Measurements from ENCODE around the gene ANKRD13A.

- no peak for TF ChIP-seq CTCF (IDR thresholded peaks at IDR 0.05; ENCODE audit: insufficient read depth, low read depth, low read length)
- TF ChIP-seq EZH2 (IDR thresholded peaks at IDR 0.05; ENCODE audit: insufficient read depth, low read length): no peak
Observed at GRCh38 chr12:109996483-109996853, 2.8 kb upstream of the ANKRD13A start.

Measured in astrocyte (in vitro differentiated cells and primary cell).